ENCODE measurements around the gene HMCN1. TPM values are rescaled to one million over a fixed set of nuclear protein-coding genes. Genes with fewer than 3 reads are reported as not detected.

The HMCN1 gene
- total and polyA plus RNA-seq, 4 donors = 3.2 to 149 (median 15.4) TPM

DNA sequence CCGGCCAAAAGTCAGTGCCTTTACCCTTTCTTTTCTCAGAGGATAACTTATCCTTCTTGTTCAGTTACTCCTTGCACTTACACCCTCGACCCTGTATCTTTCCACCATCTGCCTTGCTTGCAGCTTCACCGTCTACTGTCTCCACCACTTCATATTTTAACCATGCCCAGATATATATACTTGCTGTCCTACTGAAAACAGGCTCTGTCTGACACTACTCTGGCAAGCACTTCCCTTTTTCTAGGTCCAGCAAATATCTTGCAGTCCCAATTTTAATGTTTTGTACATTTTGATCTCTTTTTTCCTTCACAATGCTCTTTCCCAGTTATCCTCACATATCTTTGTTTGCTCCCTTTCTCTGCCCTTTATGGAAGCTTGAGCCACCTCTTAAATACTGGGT, 332.2 kb downstream of the HMCN1 start:
- DNase-seq = no peak
- no peak for ATAC-seq (ENCODE audit: insufficient read depth, low FRiP score)
- TF ChIP-seq, protein P1, sequence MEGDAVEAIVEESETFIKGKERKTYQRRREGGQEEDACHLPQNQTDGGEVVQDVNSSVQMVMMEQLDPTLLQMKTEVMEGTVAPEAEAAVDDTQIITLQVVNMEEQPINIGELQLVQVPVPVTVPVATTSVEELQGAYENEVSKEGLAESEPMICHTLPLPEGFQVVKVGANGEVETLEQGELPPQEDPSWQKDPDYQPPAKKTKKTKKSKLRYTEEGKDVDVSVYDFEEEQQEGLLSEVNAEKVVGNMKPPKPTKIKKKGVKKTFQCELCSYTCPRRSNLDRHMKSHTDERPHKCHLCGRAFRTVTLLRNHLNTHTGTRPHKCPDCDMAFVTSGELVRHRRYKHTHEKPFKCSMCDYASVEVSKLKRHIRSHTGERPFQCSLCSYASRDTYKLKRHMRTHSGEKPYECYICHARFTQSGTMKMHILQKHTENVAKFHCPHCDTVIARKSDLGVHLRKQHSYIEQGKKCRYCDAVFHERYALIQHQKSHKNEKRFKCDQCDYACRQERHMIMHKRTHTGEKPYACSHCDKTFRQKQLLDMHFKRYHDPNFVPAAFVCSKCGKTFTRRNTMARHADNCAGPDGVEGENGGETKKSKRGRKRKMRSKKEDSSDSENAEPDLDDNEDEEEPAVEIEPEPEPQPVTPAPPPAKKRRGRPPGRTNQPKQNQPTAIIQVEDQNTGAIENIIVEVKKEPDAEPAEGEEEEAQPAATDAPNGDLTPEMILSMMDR (IDR thresholded peaks at IDR 0.05; ENCODE audit: control extremely low read depth, extremely low read depth) = no peak
- Histone ChIP-seq H3K27me3 (ENCODE audit: control insufficient read depth in 3 of 3, insufficient read depth in 3 of 3, low read length in 2 of 3) (no peaks in the 10 kb centered on the region), H3K4me3 (no peak overlapping the region), H3K9me3 (ENCODE audit: control insufficient read depth in 4 of 4, insufficient read depth in 3 of 4, low read length in 3 of 4) (no peaks in the 10 kb centered on the region), H3K36me3 (ENCODE audit: control insufficient read depth in 4 of 4, insufficient read depth in 4 of 4, low read length in 4 of 4) (peaks cover 0 to 3% (median 0%) of the 10 kb centered on the region in 4 donors), H3K27ac (ENCODE audit: low read depth in 1 of 2, low read length in 1 of 2) (no peak overlapping the region), H3K4me1 (ENCODE audit: control insufficient read depth in 5 of 5, insufficient read depth in 5 of 5, low read length in 5 of 5) (peaks cover 0 to 5% (median 0%) of the 10 kb centered on the region in 5 donors), H3K9ac (ENCODE audit: insufficient read depth in 1 of 2, low read length in 2 of 2) (no peak overlapping the region)
- 63 to 65% methylated on average over 3 of the region's 3 CpGs for WGBS, 2 donors

DNA sequence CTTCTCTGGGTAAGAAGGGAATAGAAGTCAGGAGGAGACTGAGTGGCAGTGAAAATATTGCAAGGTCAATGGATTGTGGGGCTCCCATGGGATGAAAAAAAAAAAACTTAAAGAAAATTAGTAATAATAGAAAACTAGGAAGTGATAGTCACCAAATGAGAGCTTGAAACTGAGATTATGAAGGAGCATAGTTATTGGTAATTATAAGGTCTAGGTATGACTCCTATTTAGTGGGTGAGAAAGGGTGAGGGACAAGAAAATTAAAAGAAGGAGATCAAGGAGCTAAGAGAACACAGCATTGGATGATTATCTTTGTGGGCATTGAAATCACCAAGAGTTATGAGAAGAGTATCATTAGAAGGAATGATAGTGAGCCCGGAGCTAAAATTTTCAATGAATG, 339.5 kb downstream of the HMCN1 start:
- ATAC-seq (ENCODE audit: insufficient read depth, low FRiP score) (no peak), DNase-seq (no peak)
- H3K9ac ChIP-seq (ENCODE audit: insufficient read depth in 1 of 2, low read length in 2 of 2) = no peak overlapping the region
- no peaks in the 10 kb centered on the region for H3K36me3 ChIP-seq (ENCODE audit: control insufficient read depth in 4 of 4, insufficient read depth in 4 of 4, low read length in 4 of 4)
- TF ChIP-seq, protein P1 (IDR thresholded peaks at IDR 0.05; ENCODE audit: control extremely low read depth, extremely low read depth) = no peak
- H3K27me3 ChIP-seq (ENCODE audit: control insufficient read depth in 3 of 3, insufficient read depth in 3 of 3, low read length in 2 of 3) = no peaks in the 10 kb centered on the region
- no peaks in the 10 kb centered on the region for H3K9me3 ChIP-seq (ENCODE audit: control insufficient read depth in 4 of 4, insufficient read depth in 3 of 4, low read length in 3 of 4)
- peaks cover 0 to 7% (median 0%) of the 10 kb centered on the region in 5 donors for H3K4me1 ChIP-seq (ENCODE audit: control insufficient read depth in 5 of 5, insufficient read depth in 5 of 5, low read length in 5 of 5)
- no peak overlapping the region for H3K27ac ChIP-seq (ENCODE audit: low read depth in 1 of 2, low read length in 1 of 2)
- WGBS, 2 donors = 96 to 97% methylated on average over 1 of the region's 1 CpG
- H3K4me3 ChIP-seq = no peak overlapping the region

DNA sequence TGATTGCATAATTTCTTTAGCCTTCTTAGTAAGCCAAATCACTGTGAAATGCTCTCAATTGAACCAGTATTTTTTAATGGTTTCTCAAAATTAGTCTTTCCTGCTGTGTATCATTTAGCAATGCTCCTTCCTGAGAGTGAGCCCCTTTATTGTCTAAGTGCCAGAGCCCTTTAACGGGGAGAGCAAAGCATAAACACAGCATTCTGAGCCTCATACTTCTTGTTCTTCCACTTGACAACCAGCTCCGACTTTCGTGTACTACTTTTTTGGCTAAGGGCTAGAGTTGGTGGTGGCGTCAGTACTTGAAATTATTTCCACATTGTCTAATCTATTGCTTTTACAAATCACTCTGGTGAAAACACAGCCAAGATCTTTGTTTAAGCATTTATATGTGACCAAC, 341.8 kb downstream of the HMCN1 start:
- Histone ChIP-seq H3K27ac (ENCODE audit: low read depth in 1 of 2, low read length in 1 of 2) (no peak overlapping the region), H3K4me1 (ENCODE audit: control insufficient read depth in 5 of 5, insufficient read depth in 5 of 5, low read length in 5 of 5) (peaks cover 0 to 6% (median 0%) of the 10 kb centered on the region in 5 donors), H3K9ac (ENCODE audit: insufficient read depth in 1 of 2, low read length in 2 of 2) (no peak overlapping the region), H3K9me3 (ENCODE audit: control insufficient read depth in 4 of 4, insufficient read depth in 3 of 4, low read length in 3 of 4) (no peaks in the 10 kb centered on the region), H3K27me3 (ENCODE audit: control insufficient read depth in 3 of 3, insufficient read depth in 3 of 3, low read length in 2 of 3) (no peaks in the 10 kb centered on the region), H3K4me3 (no peak overlapping the region), H3K36me3 (ENCODE audit: control insufficient read depth in 4 of 4, insufficient read depth in 4 of 4, low read length in 4 of 4) (peaks cover 0 to 5% (median 2%) of the 10 kb centered on the region in 4 donors)
- TF ChIP-seq, protein P1 (IDR thresholded peaks at IDR 0.05; ENCODE audit: control extremely low read depth, extremely low read depth) = no peak
- ATAC-seq (ENCODE audit: insufficient read depth, low FRiP score) = no peak
- WGBS, 2 donors = 42 to 67% methylated on average over 4 of the region's 4 CpGs
- DNase-seq = peak in 2 of 3 donors; percentile 17 to 32

DNA sequence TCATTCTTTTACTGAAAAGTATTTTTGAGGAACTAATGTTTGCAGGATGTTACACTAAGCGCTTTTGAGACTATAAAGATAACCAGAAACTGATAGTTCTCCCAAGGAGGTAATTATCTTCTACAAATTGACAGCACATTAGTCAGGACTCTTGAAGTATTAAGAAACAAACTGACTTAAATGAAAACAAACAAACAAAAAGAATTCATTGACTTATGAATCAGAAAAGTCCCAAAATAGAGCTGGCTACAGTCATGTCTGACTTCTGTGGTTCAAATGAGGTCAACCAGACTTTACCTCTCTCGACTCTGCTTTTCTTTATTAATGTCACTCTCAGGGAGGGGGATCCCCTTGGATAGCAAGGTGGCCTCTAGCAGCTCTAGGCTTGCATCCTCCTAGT, 344.1 kb downstream of the HMCN1 start:
- Histone ChIP-seq H3K4me3 (no peak overlapping the region), H3K9me3 (ENCODE audit: control insufficient read depth in 4 of 4, insufficient read depth in 3 of 4, low read length in 3 of 4) (no peaks in the 10 kb centered on the region), H3K36me3 (ENCODE audit: control insufficient read depth in 4 of 4, insufficient read depth in 4 of 4, low read length in 4 of 4) (peaks cover 0 to 5% (median 2%) of the 10 kb centered on the region in 4 donors), H3K9ac (ENCODE audit: insufficient read depth in 1 of 2, low read length in 2 of 2) (no peak overlapping the region), H3K4me1 (ENCODE audit: control insufficient read depth in 5 of 5, insufficient read depth in 5 of 5, low read length in 5 of 5) (peaks cover 0 to 8% (median 0%) of the 10 kb centered on the region in 5 donors), H3K27me3 (ENCODE audit: control insufficient read depth in 3 of 3, insufficient read depth in 3 of 3, low read length in 2 of 3) (no peaks in the 10 kb centered on the region), H3K27ac (ENCODE audit: low read depth in 1 of 2, low read length in 1 of 2) (no peak overlapping the region)
- TF ChIP-seq, protein P1 (IDR thresholded peaks at IDR 0.05; ENCODE audit: control extremely low read depth, extremely low read depth) = no peak
- ATAC-seq (ENCODE audit: insufficient read depth, low FRiP score) (no peak), DNase-seq (no peak)
- 85 to 87% methylated on average over 2 of the region's 2 CpGs for WGBS, 2 donors

All from lung (tissue), 12 donors.